HUES6 (cell line): ENCODE measurements around the gene LTBP1.
"Not testable (repeated sequence)": the region's sequence is repeated elsewhere in the genome, so short reads cannot be mapped to it uniquely, and the experiment has no call there.

Experiments used
- H3K27ac ChIP-seq: 2 replicates; pipeline ENCODE4 v1.7.0; 2013; ENCODE audit warnings: low read depth, mild to moderate bottlenecking, low read length, inconsistent platforms
- H3K27me3 ChIP-seq: 2 replicates; pipeline ENCODE4 v1.6.1; 2013; ENCODE audit warnings: low read length; ENCODE audit not compliant: control insufficient read depth, insufficient read depth
- H3K36me3 ChIP-seq: 2 replicates; pipeline ENCODE4 v1.6.1; 2013; ENCODE audit warnings: low read length; ENCODE audit not compliant: control insufficient read depth, insufficient read depth
- H3K4me1 ChIP-seq: 2 replicates; pipeline ENCODE4 v1.6.1; 2013; ENCODE audit warnings: low read length; ENCODE audit not compliant: control insufficient read depth, insufficient read depth
- H3K4me3 ChIP-seq: 2 replicates; pipeline ENCODE4 v1.5.1; 2013; ENCODE audit warnings: low read depth, low read length
- H3K9ac ChIP-seq: one replicate; pipeline ENCODE4 v1.6.1; 2013; ENCODE audit warnings: mild to moderate bottlenecking, low read length
- H3K9me3 ChIP-seq: 2 replicates; pipeline ENCODE4 v1.6.1; 2013; ENCODE audit warnings: low read depth, low read length; ENCODE audit not compliant: control insufficient read depth, insufficient read depth

LTBP1 gene

DNA sequence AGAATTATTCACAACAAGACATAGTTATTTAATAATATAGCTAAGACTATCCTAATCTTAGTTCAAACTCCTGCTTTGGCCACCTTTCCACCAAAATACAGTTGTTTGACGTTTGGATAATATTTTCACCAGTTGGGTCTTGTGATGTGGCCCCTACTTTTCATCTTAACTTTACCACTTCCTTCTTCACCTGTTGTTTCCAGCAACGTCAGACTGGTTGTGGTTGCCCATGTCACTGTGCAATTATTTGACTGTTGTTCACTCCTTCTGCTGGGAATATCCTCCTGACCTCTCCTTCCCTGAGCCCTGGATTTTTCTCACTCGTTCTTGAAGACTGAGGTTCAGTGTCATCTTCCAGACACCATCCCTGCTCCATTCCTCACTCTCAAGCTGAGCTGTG is 397.5 kb downstream of the LTBP1 start:
- Histone ChIP-seq H3K27me3 (no peaks in the 10 kb centered on the region), H3K4me3 (no peak overlapping the region), H3K9me3 (no peaks in the 10 kb centered on the region), H3K9ac (no peak overlapping the region), H3K27ac (no peak overlapping the region), H3K36me3 (no peaks in the 10 kb centered on the region), H3K4me1 (no peaks in the 10 kb centered on the region)

DNA sequence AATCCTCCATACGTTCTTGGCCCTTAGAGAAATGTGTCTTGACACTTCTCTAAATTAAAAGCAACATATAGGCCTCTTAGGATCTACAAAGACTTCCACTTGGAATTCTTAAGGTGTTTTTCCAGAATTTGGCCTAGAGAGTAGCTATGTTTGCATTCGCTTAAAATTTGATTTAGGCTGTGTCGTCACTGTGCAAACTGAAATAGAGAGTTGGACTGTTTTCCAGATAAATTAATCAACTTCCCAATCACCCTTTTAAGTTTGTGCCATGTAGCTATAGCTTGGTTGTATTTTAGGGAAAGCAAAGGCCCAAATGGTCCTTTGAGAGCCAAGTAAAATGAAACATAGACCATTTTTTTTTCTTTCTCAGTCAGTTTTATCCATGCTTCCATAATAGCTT is 401.1 kb downstream of the LTBP1 start:
- Histone ChIP-seq H3K4me3 (no peak overlapping the region), H3K36me3 (no peaks in the 10 kb centered on the region), H3K27ac (no peak overlapping the region), H3K9me3 (no peaks in the 10 kb centered on the region), H3K4me1 (no peaks in the 10 kb centered on the region), H3K27me3 (no peaks in the 10 kb centered on the region), H3K9ac (no peak overlapping the region)

DNA sequence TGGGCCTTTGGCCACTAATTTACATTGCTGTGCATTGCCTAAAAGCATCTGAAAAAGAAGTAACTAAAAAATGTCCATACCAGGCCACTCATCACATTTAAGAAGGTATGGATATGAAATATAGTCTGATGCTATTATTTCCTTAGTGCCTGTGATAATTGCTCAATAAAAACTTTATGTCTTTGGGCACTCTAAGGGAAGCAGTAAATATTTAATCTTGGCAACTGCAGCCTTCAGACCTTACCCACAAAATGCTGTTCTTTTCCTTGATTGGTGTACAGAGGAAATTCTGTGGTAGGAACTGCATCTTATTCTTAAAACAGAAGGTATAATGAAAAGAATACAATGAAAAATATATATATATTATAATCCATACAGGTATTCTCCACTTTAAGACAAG is 403.9 kb downstream of the LTBP1 start:
- H3K4me3 ChIP-seq: no peak overlapping the region
- H3K36me3 ChIP-seq: peaks cover 1% of the 10 kb centered on the region; the same call in 1 of the 2 replicates
- no peaks in the 10 kb centered on the region for H3K27me3 ChIP-seq
- H3K27ac ChIP-seq: no peak overlapping the region
- H3K9ac ChIP-seq: no peak overlapping the region
- H3K4me1 ChIP-seq: no peaks in the 10 kb centered on the region
- peaks cover 2% of the 10 kb centered on the region for H3K9me3 ChIP-seq

DNA sequence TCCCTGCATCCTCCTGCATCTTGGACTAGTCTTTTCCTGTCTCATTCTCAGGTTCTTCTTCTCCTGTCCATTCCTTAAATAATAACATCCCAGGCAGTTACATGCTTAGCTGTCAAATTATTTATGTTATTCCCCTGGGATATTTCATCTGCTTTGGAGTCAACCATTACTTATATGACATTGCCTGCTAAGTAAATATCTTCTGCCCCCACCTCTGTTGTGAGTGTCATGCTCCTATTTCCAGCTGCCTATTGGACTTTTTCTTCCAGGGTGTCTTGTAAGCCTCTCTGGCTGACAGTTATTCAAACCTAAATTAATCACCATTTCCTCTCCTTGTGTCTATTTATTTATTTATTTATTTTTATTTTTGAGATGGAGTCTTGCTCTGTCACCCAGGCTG is 405.0 kb downstream of the LTBP1 start:
- Histone ChIP-seq H3K9me3 (peaks cover 7% of the 10 kb centered on the region), H3K27me3 (no peaks in the 10 kb centered on the region), H3K27ac (no peak overlapping the region), H3K9ac (no peak overlapping the region), H3K4me3 (no peak overlapping the region), H3K36me3 (peaks cover 5% of the 10 kb centered on the region; the same call in 1 of the 2 replicates), H3K4me1 (no peaks in the 10 kb centered on the region)

DNA sequence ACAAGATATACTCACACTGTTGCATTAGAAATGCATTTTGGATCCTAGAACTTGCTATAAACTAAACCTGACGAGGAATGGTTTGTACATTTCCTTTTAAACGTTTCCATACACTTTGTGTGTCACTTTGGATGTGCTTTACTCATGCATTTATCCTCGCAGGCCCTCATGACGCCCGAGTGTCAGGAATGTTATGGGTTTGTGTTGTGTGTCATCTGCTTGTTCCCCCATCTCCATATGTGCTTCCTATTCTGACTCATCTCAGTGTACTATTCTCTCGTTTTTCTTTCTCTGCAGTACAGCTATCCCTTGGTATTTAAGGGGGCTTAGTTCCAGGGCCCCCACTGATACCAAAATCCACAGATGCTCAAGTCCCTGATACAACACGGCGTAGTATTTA is 408.2 kb downstream of the LTBP1 start:
- no peak overlapping the region for H3K4me3 ChIP-seq
- no peaks in the 10 kb centered on the region for H3K4me1 ChIP-seq
- no peak overlapping the region for H3K9ac ChIP-seq
- H3K36me3 ChIP-seq: peaks cover 5% of the 10 kb centered on the region; the same call in 1 of the 2 replicates
- H3K9me3 ChIP-seq: peaks cover 7% of the 10 kb centered on the region
- no peak overlapping the region for H3K27ac ChIP-seq
- no peaks in the 10 kb centered on the region for H3K27me3 ChIP-seq

DNA sequence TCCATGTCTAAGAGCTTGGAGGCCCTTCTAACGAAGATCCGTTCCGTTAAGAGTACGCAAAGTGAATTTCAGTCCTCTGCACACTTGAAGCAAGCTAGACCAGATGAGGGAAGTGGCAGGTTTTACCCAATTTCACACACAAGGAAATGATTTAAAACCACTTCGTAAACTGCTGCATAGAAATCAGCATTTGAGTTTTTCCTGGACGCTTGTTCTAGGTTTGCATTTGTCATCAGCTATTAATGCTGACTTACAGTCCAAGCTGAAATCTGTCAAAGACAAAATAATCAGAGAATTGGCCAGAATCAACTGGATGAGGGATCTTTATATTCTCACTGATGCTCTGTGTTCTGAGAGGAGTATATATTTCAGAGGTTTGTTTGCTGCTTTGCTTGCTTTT is 412.1 kb downstream of the LTBP1 start:
- Histone ChIP-seq H3K36me3 (peaks cover 5% of the 10 kb centered on the region; the same call in 1 of the 2 replicates), H3K4me3 (no peak overlapping the region), H3K27ac (no peak overlapping the region), H3K27me3 (no peaks in the 10 kb centered on the region), H3K9me3 (peaks cover 7% of the 10 kb centered on the region), H3K4me1 (no peaks in the 10 kb centered on the region), H3K9ac (no peak overlapping the region)

DNA sequence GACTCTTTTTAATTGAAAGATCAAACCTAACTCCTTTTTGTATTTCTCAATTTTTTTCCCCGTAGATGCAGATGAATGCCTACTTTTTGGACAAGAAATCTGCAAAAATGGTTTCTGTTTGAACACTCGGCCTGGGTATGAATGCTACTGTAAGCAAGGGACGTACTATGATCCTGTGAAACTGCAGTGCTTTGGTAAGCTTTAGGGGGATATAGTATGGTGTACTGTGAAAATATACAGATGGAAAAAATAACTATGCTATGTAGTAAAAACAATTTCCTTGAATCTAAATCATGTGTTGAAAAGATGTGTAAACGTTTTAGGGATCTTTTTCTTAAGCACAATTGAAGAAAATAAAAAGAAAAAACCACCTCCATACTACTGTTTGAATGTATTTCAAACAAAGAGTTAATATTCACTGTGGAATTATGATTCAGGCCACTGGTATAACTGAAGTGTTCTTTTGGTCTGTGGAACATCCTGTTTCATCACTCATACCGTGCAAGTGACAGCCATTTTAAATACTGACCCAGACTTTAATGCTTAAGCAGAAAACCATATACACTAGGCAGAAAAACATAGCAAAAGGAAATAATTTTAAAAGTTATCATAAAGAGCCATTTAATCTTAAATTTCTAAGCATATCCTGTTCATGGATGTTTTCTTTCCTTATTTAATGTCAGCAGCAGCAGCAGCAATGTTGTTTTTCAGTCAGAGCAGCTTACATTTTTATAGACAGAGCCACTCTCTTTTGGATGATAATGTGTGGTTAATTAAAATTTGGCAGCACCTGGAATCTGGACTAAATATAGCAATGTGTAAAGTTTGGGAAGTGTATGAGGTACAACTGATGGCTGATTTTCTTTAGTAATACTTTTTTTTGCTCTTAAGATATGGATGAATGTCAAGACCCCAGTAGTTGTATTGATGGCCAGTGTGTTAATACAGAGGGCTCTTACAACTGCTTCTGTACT is 416.9 kb downstream of the LTBP1 start:
- Histone ChIP-seq H3K4me1 (no peaks in the 10 kb centered on the region), H3K36me3 (no peaks in the 10 kb centered on the region), H3K4me3 (no peak overlapping the region), H3K27ac (no peak overlapping the region), H3K9me3 (no peaks in the 10 kb centered on the region), H3K9ac (no peak overlapping the region), H3K27me3 (no peaks in the 10 kb centered on the region)

DNA sequence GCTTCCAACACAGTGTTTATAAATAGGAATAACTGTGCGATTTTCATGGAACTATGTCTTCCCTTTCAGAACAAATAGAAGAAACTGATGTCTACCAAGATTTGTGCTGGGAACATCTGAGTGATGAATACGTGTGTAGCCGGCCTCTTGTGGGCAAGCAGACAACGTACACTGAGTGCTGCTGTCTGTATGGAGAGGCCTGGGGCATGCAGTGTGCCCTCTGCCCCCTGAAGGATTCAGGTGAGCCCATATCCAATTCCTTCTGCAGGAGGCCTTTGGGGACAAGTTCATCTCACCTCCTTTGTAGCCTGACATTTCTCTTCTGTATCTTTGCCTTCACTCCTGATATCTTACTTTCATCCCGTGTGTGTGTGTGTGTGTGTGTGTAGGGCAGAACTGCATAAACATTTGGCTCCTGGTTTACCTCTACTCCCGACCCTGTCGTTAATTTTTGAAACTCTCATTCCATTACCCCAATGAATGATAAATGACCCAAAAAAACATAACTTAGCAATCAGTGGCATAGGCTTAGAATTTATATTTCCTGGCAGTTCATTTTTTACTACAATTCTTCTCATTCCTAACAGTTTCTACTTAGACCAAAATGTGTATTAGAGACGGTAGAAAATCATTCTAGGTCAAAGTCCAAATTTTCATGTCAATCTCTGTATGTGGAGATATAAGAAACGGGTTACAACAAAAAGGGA is 418.7 kb downstream of the LTBP1 start:
- H3K27ac ChIP-seq: no peak overlapping the region
- no peak overlapping the region for H3K4me3 ChIP-seq

DNA sequence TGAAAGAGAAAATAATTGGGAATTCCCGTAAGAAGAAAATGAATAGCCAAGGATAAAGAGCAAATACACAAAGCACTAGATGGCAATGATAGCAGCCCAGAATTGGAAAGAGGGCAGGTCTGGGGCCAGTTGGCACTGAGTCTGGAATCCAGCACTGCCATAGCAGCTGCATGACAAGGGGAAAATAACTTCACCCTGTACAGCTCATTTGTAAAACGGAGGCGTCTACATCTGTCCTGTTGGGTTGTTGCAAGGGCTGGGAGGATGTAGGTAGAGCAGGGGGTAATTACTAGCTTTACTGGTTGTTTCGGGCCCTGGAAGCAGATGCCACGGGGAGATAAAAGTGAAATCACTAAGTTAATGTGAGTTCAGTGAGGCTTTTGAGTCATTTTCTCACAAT is 419.7 kb downstream of the LTBP1 start:
- no peak overlapping the region for H3K4me3 ChIP-seq
- H3K9me3 ChIP-seq: no peaks in the 10 kb centered on the region
- H3K27ac ChIP-seq: no peak overlapping the region
- H3K36me3 ChIP-seq: no peaks in the 10 kb centered on the region
- no peaks in the 10 kb centered on the region for H3K27me3 ChIP-seq
- no peaks in the 10 kb centered on the region for H3K4me1 ChIP-seq
- H3K9ac ChIP-seq: no peak overlapping the region

More for the DNA sequence above, 418.7 kb downstream of the LTBP1 start:
- Histone ChIP-seq H3K36me3 (no peaks in the 10 kb centered on the region), H3K9ac (no peak overlapping the region), H3K4me1 (no peaks in the 10 kb centered on the region), H3K9me3 (no peaks in the 10 kb centered on the region), H3K27me3 (no peaks in the 10 kb centered on the region)

DNA sequence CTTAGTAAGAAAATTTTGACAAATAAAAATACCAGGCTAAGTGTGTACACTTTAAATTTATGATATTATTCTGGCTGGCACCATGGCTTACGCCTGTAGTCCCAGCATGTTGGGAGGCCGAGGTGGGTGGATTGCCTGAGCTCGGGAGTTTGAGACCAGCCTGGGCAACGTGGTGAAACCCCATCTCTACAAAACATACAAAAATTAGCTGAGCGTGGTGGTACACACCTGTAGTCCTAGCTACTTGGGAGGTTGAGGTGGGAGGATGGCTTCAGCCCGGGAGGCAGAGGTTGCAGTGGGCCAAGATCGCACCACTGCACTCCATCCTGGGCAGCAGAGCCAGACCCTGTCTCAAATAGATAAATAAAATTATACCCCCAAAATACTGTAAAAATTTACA is 421.8 kb downstream of the LTBP1 start:
- H3K9me3 ChIP-seq: not testable (repeated sequence)

DNA sequence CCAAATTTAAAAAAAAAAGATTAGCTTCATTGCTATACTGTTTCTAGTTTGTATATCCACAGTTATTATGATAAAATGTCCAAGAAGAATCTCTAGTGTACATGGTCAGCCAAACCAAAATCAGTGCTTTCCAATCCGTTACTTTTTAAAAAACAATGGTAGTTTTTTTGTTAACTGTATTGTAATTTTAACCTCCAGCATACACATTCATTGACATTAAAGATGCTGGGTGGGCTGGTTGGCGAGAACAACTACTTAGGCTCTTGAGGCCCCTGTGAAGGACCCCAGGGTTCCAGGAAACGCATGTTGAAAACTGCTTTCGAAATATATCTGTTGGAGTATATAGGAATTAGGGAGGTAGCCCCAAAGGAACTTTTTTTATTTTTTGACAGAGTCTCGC is 422.4 kb downstream of the LTBP1 start:
- Histone ChIP-seq H3K36me3 (no peaks in the 10 kb centered on the region), H3K27me3 (no peaks in the 10 kb centered on the region), H3K4me1 (no peaks in the 10 kb centered on the region), H3K9me3 (no peaks in the 10 kb centered on the region), H3K4me3 (no peak overlapping the region), H3K9ac (no peak overlapping the region), H3K27ac (no peak overlapping the region)

More for the DNA sequence above, 421.8 kb downstream of the LTBP1 start:
- not testable (repeated sequence) for H3K4me3 ChIP-seq, H3K27me3 ChIP-seq, H3K4me1 ChIP-seq, H3K27ac ChIP-seq, H3K36me3 ChIP-seq, H3K9ac ChIP-seq
